ENCODE results near the gene MYL10. TPM values are rescaled to one million over a fixed set of nuclear protein-coding genes. Genes with fewer than 3 reads are reported as not detected.

The MYL10 gene
- polyA plus RNA-seq, 1 of the 3 experiments (the other 2 are of a cell fraction): not detected

GRCh38 chr7:101671371-101672356 lies 42.6 kb upstream of the MYL10 start:
- Histone ChIP-seq H3K27ac (ENCODE audit: low read depth in 2 of 2, low read length in 1 of 2) (no peak overlapping the region), H3K27me3 (ENCODE audit: insufficient read depth) (no peaks in the 10 kb centered on the region), H3K79me2 (ENCODE audit: insufficient read depth) (no peaks in the 10 kb centered on the region), H4K20me1 (ENCODE audit: insufficient read depth) (no peaks in the 10 kb centered on the region), H3K4me1 (ENCODE audit: control insufficient read depth in 1 of 2, insufficient read depth in 2 of 2, low read depth in 1 of 2, low read length in 1 of 2) (peaks cover 0 to 20% of the 10 kb centered on the region in 2 experiments; a peak in 1 of 4 replicates), H3K9ac (no peak overlapping the region), H3K4me2 (no peak overlapping the region), H3K9me3 (no peaks in the 10 kb centered on the region), H3F3A (replicated peaks; ENCODE audit: insufficient read depth) (no peaks in the 10 kb centered on the region), H3K4me3 (ENCODE audit: low read depth in 2 of 2, low read length in 1 of 2) (no peak overlapping the region), H3K36me3 (replicated peaks in 1 of 2; ENCODE audit: control insufficient read depth in 1 of 2, insufficient read depth in 2 of 2, low read length in 1 of 2) (no peaks in the 10 kb centered on the region), H2AFZ (ENCODE audit: low read depth) (no peak overlapping the region), H3K9me2 (no peaks in the 10 kb centered on the region)
- 82% methylated on average over 9 of the region's 12 CpGs for WGBS (ENCODE audit: low lambda C conversion rate)
- TF ChIP-seq GABPA (IDR thresholded peaks at IDR 0.05; ENCODE audit: low read depth): no peak
- peak; percentile 31; the same call in 1 of the 2 replicates for TF ChIP-seq GATA2 (CRISPR knock-in tag; IDR thresholded peaks at IDR 0.05)
- TF ChIP-seq RCOR1 (IDR thresholded peaks at IDR 0.05; ENCODE audit: low read length): peak; percentile 56; the same call in 1 of the 2 replicates
- peak in 1 of 2 experiments; percentile 58; a peak in 1 of 4 replicates for TF ChIP-seq EP300 (IDR thresholded peaks at IDR 0.05; ENCODE audit: borderline replicate concordance in 1 of 2, low read depth in 1 of 2, low read length in 1 of 2)
- DNase-seq: peak; percentile 76
- ChIA-PET CTCF (interaction anchor here (0.7 to 2.4 kb wide), 12 partner anchors 10 to 601 kb away, joined by 3 to 10 read pairs (median 4); no protein-coding TSS in a partner anchor), POLR2A (interaction anchor here (1.2 kb wide), 1 partner anchor 9 kb away, joined by 4 read pairs; no protein-coding TSS in a partner anchor)

- no peak overlapping the region for H3K4me3 ChIP-seq (ENCODE audit: low read depth in 2 of 2, low read length in 1 of 2)
- H3K4me2 ChIP-seq: no peak overlapping the region
- no peaks in the 10 kb centered on the region for H3K36me3 ChIP-seq (replicated peaks in 1 of 2; ENCODE audit: control insufficient read depth in 1 of 2, insufficient read depth in 2 of 2, low read length in 1 of 2)
- H3K9ac ChIP-seq: no peak overlapping the region
- no peaks in the 10 kb centered on the region for H3F3A ChIP-seq (replicated peaks; ENCODE audit: insufficient read depth)
- TF ChIP-seq SMC3 (IDR thresholded peaks at IDR 0.05; ENCODE audit: low read depth, low read length): no peak
- peak; percentile 54 for TF ChIP-seq CTCF (IDR thresholded peaks at IDR 0.05)
- H4K20me1 ChIP-seq (ENCODE audit: insufficient read depth): no peaks in the 10 kb centered on the region
- CTCF ChIA-PET: interaction anchor here (0.6 to 3.6 kb wide), 6 partner anchors 12 to 66 kb away, joined by 3 to 14 read pairs (median 3); no protein-coding TSS in a partner anchor
- 90% methylated on average over 1 of the region's 1 CpG for WGBS (ENCODE audit: low lambda C conversion rate)
- no peak overlapping the region for H3K27ac ChIP-seq (ENCODE audit: low read depth in 2 of 2, low read length in 1 of 2)
- no peak overlapping the region for H2AFZ ChIP-seq (ENCODE audit: low read depth)
- peaks cover 0 to 12% of the 10 kb centered on the region in 2 experiments; a peak in 1 of 4 replicates for H3K4me1 ChIP-seq (ENCODE audit: control insufficient read depth in 1 of 2, insufficient read depth in 2 of 2, low read depth in 1 of 2, low read length in 1 of 2)
- POLR2A ChIA-PET: no interaction called here
- H3K79me2 ChIP-seq (ENCODE audit: insufficient read depth): no peaks in the 10 kb centered on the region
- H3K9me3 ChIP-seq: no peaks in the 10 kb centered on the region
- no peaks in the 10 kb centered on the region for H3K27me3 ChIP-seq (ENCODE audit: insufficient read depth)
- H3K9me2 ChIP-seq: no peaks in the 10 kb centered on the region
- no peak for DNase-seq
Observed at GRCh38 chr7:101669307-101669706, 40.2 kb upstream of the MYL10 start.

GRCh38 chr7:101668726-101669125 lies 39.6 kb upstream of the MYL10 start:
- no peaks in the 10 kb centered on the region for H3K27me3 ChIP-seq (ENCODE audit: insufficient read depth)
- H3K9me3 ChIP-seq: no peaks in the 10 kb centered on the region
- H3K27ac ChIP-seq (ENCODE audit: low read depth in 2 of 2, low read length in 1 of 2): no peak overlapping the region
- H3K79me2 ChIP-seq (ENCODE audit: insufficient read depth): no peaks in the 10 kb centered on the region
- no peaks in the 10 kb centered on the region for H3K9me2 ChIP-seq
- DNase-seq: no peak
- H3K9ac ChIP-seq: no peak overlapping the region
- ChIA-PET POLR2A (no interaction called here), CTCF (interaction anchor here (0.6 to 3.6 kb wide), 7 partner anchors 16 to 146 kb away, joined by 3 to 14 read pairs (median 3); no protein-coding TSS in a partner anchor)
- no peak overlapping the region for H3K4me2 ChIP-seq
- WGBS (ENCODE audit: low lambda C conversion rate): 69% methylated on average over 2 of the region's 2 CpGs
- no peaks in the 10 kb centered on the region for H3F3A ChIP-seq (replicated peaks; ENCODE audit: insufficient read depth)
- TF ChIP-seq POLR2AphosphoS5 (IDR thresholded peaks at IDR 0.05; ENCODE audit: low read depth, low read length) (no peak), TAF1 (IDR thresholded peaks at IDR 0.05; ENCODE audit: borderline replicate concordance, low read depth, low read length) (no peak), EZH2phosphoT487 (IDR thresholded peaks at IDR 0.05; ENCODE audit: borderline replicate concordance, low read depth) (no peak), RAD21 (IDR thresholded peaks at IDR 0.05; ENCODE audit: low read length) (no peak), GATA2 (CRISPR knock-in tag; IDR thresholded peaks at IDR 0.05) (no peak), PBX3 (IDR thresholded peaks at IDR 0.05) (no peak)
- H3K4me3 ChIP-seq (ENCODE audit: low read depth in 2 of 2, low read length in 1 of 2): no peak overlapping the region
- no peaks in the 10 kb centered on the region for H3K36me3 ChIP-seq (replicated peaks in 1 of 2; ENCODE audit: control insufficient read depth in 1 of 2, insufficient read depth in 2 of 2, low read length in 1 of 2)
- H3K4me1 ChIP-seq (ENCODE audit: control insufficient read depth in 1 of 2, insufficient read depth in 2 of 2, low read depth in 1 of 2, low read length in 1 of 2): peaks cover 0 to 12% of the 10 kb centered on the region in 2 experiments; a peak in 1 of 4 replicates
- H4K20me1 ChIP-seq (ENCODE audit: insufficient read depth): no peaks in the 10 kb centered on the region
- no peak overlapping the region for H2AFZ ChIP-seq (ENCODE audit: low read depth)
